GM23338 (cell line): ENCODE measurements around the gene NIPAL1. TPM values are rescaled to one million over a fixed set of nuclear protein-coding genes. Genes with fewer than 3 reads are reported as not detected.

Experiments
- ATAC-seq: fragments of 200-7000 bp; cut with Tn5 transposase; 3 replicates; pipeline ENCODE4 v1.9.1; 2020
- DNase-seq: peaks from one replicate; pipeline ENCODE4 v3.0.0-alpha.2; 2015; ENCODE audit warnings: low spot score
- H2AFZ ChIP-seq: fragments of 200-600 bp; sonication (generic); 2 replicates; pipeline ENCODE4 v1.8.0; 2016; ENCODE audit warnings: antibody characterized with exemption, mild to moderate bottlenecking, moderate library complexity
- H3F3A ChIP-seq: fragments of 200-600 bp; sonication (generic); replicated peaks from 2 replicates; pipeline ENCODE4 v1.8.0; 2017; ENCODE audit warnings: antibody characterized with exemption, mixed run types, low read depth
- H3K27ac ChIP-seq: fragments of 200-600 bp; sonication (generic); 2 replicates; pipeline ENCODE4 v1.6.1; 2016; ENCODE audit warnings: low read depth
- H3K27me3 ChIP-seq: fragments of 200-600 bp; sonication (generic); 2 replicates; pipeline ENCODE4 v1.8.0; 2016; ENCODE audit warnings: mild to moderate bottlenecking, mixed run types, moderate library complexity; ENCODE audit not compliant: insufficient read depth
- H3K36me3 ChIP-seq: fragments of 200-600 bp; sonication (generic); 2 replicates; pipeline ENCODE4 v1.8.0; 2016; ENCODE audit warnings: mild to moderate bottlenecking; ENCODE audit not compliant: insufficient read depth
- H3K4me1 ChIP-seq: fragments of 200-600 bp; sonication (generic); 2 replicates; pipeline ENCODE4 v1.8.0; 2016; ENCODE audit warnings: mild to moderate bottlenecking, moderate library complexity; ENCODE audit not compliant: insufficient read depth
- H3K4me2 ChIP-seq: fragments of 200-600 bp; sonication (generic); 2 replicates; pipeline ENCODE4 v1.7.1; 2017; ENCODE audit warnings: mixed run types
- H3K4me3 ChIP-seq: fragments of 200-600 bp; sonication (generic); 2 replicates; pipeline ENCODE4 v1.6.1; 2016; ENCODE audit warnings: mixed run types
- H3K79me2 ChIP-seq: fragments of 200-600 bp; sonication (generic); replicated peaks from 2 replicates; pipeline ENCODE4 v1.8.0; 2017; ENCODE audit warnings: mild to moderate bottlenecking; ENCODE audit not compliant: insufficient read depth
- H3K9me2 ChIP-seq: fragments of 200-600 bp; sonication (generic); 2 replicates; pipeline ENCODE4 v1.8.0; 2017; ENCODE audit not compliant: insufficient read depth
- H4K20me1 ChIP-seq: fragments of 200-600 bp; sonication (generic); replicated peaks from 2 replicates; pipeline ENCODE4 v1.8.0; 2017; ENCODE audit warnings: mild to moderate bottlenecking; ENCODE audit not compliant: insufficient read depth
- H3K27ac Mint-ChIP-seq: 2 replicates; pipeline ENCODE4 v1.8.0; 2020; ENCODE audit warnings: inconsistent platforms, mild to moderate bottlenecking, moderate library complexity, mixed read lengths
- H3K27me3 Mint-ChIP-seq: 3 replicates; pipeline ENCODE4 v1.8.0; 2022; ENCODE audit warnings: low read depth, mild to moderate bottlenecking, moderate library complexity, mixed read lengths, inconsistent platforms; ENCODE audit not compliant: insufficient read depth, poor library complexity
- H3K36me3 Mint-ChIP-seq: 3 replicates; pipeline ENCODE4 v1.8.0; 2021; ENCODE audit warnings: low read depth, mild to moderate bottlenecking, inconsistent platforms, moderate library complexity, mixed read lengths
- H3K4me1 Mint-ChIP-seq: 3 replicates; pipeline ENCODE4 v1.8.0; 2020; ENCODE audit warnings: mild to moderate bottlenecking, inconsistent platforms, mixed read lengths
- H3K4me3 Mint-ChIP-seq: 3 replicates; pipeline ENCODE4 v1.8.0; 2021; ENCODE audit warnings: moderate library complexity, mild to moderate bottlenecking, inconsistent platforms, mixed read lengths
- H3K9me3 Mint-ChIP-seq: 3 replicates; pipeline ENCODE4 v1.8.0; 2020; ENCODE audit warnings: moderate library complexity, mild to moderate bottlenecking, inconsistent platforms, mixed read lengths
- EZH2phosphoT487 ChIP-seq: fragments of 200-600 bp; sonication (generic); IDR thresholded peaks from one replicate; pipeline ENCODE4 v1.8.1; 2018; ENCODE audit warnings: antibody characterized with exemption; ENCODE audit not compliant: unreplicated experiment
- JUNB ChIP-seq: IDR thresholded peaks from one replicate; pipeline ENCODE4 v1.6.1; 2016; ENCODE audit warnings: antibody characterized with exemption; ENCODE audit not compliant: unreplicated experiment
- ZNF114 ChIP-seq: fragments of 250-450 bp; sonication (Bioruptor Pico); IDR thresholded peaks from 2 replicates; pipeline ENCODE4 v1.5.0; 2020; ENCODE audit warnings: mild to moderate bottlenecking, moderate library complexity
- ZNF331 ChIP-seq: fragments of 250-450 bp; sonication (Bioruptor Pico); IDR thresholded peaks from 2 replicates; pipeline ENCODE4 v1.5.0; 2020; ENCODE audit warnings: low read depth, mild to moderate bottlenecking, moderate library complexity
- ZNF462 ChIP-seq: fragments of 250-450 bp; sonication (Bioruptor Pico); IDR thresholded peaks from 2 replicates; pipeline ENCODE4 v1.5.0; 2020; ENCODE audit warnings: mild to moderate bottlenecking, moderate library complexity
- polyA plus RNA-seq: library from polyadenylated mRNA; unstranded; fragments of >200 nt; fragmentation: Nextera tagmentation; extraction: Ambion mirVana; gene quantifications from 2 replicates; pipeline ENCODE4 v1.2.1, GENCODE V29; 2016
- total RNA-seq: library from RNA; depleted of rRNA; stranded (reverse); fragments of >200 nt; shearing (Covaris generic); gene quantifications from 2 replicates; pipeline ENCODE4 v1.2.3, GENCODE V29; 2014
- TF ChIP-seq, protein P1 (sequence below), 2 experiments: fragments of 200-600 bp in 1 of 2; sonication (generic) in 1 of 2; conservative IDR thresholded peaks; 2 replicates each; pipeline versions ENCODE4 v1.5.1 to v1.6.1; 2016 to 2017; ENCODE audit warnings: antibody characterized with exemption in 2 of 2, low read depth in 2 of 2, mild to moderate bottlenecking in 2 of 2, moderate library complexity in 1 of 2
- TF ChIP-seq, protein P2 (sequence below): IDR thresholded peaks from 2 replicates; pipeline ENCODE4 v1.6.1; 2016; ENCODE audit warnings: antibody characterized with exemption

Gene NIPAL1
- total and polyA plus RNA-seq, 2 experiments from 2014 or later, result 5.3 to 8.2 TPM

- TF ChIP-seq ZNF462 (no peak), EZH2phosphoT487 (no peak), JUNB (no peak)
Measured at GRCh38 chr4:48030470-48030869, 13.9 kb downstream of the NIPAL1 start (continued).

GRCh38 chr4:48031802-48032525, 15.4 kb downstream of the NIPAL1 start:
- ATAC-seq (no peak), DNase-seq (no peak)
- Mint-ChIP-seq H3K4me1 (peaks cover 31% of the 10 kb centered on the region), H3K27me3 (no peaks in the 10 kb centered on the region), H3K9me3 (no peaks in the 10 kb centered on the region), H3K36me3 (peaks cover 6% of the 10 kb centered on the region; the same call in 2 of the 3 replicates), H3K4me3 (no peak overlapping the region), H3K27ac (no peak overlapping the region)
- no peak overlapping the region for H3K4me3 ChIP-seq
- no peaks in the 10 kb centered on the region for H3K79me2 ChIP-seq
- H3K4me2 ChIP-seq, result no peak overlapping the region
- H4K20me1 ChIP-seq, result no peaks in the 10 kb centered on the region
- TF ChIP-seq ZNF114 (CRISPR knock-in tag) (no peak), EZH2phosphoT487 (no peak), ZNF331 (no peak), JUNB (no peak)
- TF ChIP-seq, protein P1, sequence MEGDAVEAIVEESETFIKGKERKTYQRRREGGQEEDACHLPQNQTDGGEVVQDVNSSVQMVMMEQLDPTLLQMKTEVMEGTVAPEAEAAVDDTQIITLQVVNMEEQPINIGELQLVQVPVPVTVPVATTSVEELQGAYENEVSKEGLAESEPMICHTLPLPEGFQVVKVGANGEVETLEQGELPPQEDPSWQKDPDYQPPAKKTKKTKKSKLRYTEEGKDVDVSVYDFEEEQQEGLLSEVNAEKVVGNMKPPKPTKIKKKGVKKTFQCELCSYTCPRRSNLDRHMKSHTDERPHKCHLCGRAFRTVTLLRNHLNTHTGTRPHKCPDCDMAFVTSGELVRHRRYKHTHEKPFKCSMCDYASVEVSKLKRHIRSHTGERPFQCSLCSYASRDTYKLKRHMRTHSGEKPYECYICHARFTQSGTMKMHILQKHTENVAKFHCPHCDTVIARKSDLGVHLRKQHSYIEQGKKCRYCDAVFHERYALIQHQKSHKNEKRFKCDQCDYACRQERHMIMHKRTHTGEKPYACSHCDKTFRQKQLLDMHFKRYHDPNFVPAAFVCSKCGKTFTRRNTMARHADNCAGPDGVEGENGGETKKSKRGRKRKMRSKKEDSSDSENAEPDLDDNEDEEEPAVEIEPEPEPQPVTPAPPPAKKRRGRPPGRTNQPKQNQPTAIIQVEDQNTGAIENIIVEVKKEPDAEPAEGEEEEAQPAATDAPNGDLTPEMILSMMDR (conservative IDR thresholded peaks at IDR 0.05; ENCODE audit: low read depth in 2 of 2), result no peak
- TF ChIP-seq, protein P2, sequence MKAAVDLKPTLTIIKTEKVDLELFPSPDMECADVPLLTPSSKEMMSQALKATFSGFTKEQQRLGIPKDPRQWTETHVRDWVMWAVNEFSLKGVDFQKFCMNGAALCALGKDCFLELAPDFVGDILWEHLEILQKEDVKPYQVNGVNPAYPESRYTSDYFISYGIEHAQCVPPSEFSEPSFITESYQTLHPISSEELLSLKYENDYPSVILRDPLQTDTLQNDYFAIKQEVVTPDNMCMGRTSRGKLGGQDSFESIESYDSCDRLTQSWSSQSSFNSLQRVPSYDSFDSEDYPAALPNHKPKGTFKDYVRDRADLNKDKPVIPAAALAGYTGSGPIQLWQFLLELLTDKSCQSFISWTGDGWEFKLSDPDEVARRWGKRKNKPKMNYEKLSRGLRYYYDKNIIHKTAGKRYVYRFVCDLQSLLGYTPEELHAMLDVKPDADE, result no peak
- H3K27me3 ChIP-seq, result no peaks in the 10 kb centered on the region
- H3K9me2 ChIP-seq, result no peaks in the 10 kb centered on the region
- H2AFZ ChIP-seq, result no peak overlapping the region
- H3F3A ChIP-seq, result no peaks in the 10 kb centered on the region
- H3K36me3 ChIP-seq, result no peaks in the 10 kb centered on the region
- H3K4me1 ChIP-seq, result peaks cover 29% of the 10 kb centered on the region
- H3K27ac ChIP-seq, result no peak overlapping the region
